HG02642 (cell line): ENCODE data around the gene CDH4.

Source experiments
- ATAC-seq: cut with Tn5 transposase; IDR thresholded peaks from one replicate; pipeline ENCODE4 v1.9.1; 2021; ENCODE audit warnings: mild to moderate bottlenecking; ENCODE audit not compliant: unreplicated experiment, poor library complexity

CDH4 gene

GRCh38 chr20:61761453-61762166, 509.5 kb downstream of the CDH4 start:
- ATAC-seq: no peak

GRCh38 chr20:61762167-61762710, 510.2 kb downstream of the CDH4 start:
- ATAC-seq: no peak

GRCh38 chr20:61762886-61763739, 511.1 kb downstream of the CDH4 start:
- no peak for ATAC-seq

- ATAC-seq: no peak
Measured at GRCh38 chr20:61763740-61764400, 511.8 kb downstream of the CDH4 start.

- ATAC-seq: no peak
Measured at GRCh38 chr20:61764471-61765025, 512.5 kb downstream of the CDH4 start.

- ATAC-seq: no peak
Measured at GRCh38 chr20:61765081-61765870, 513.2 kb downstream of the CDH4 start.

- no peak for ATAC-seq
Measured at GRCh38 chr20:61765871-61766654, 514.0 kb downstream of the CDH4 start.

- no peak for ATAC-seq
Measured at GRCh38 chr20:61766921-61767610, 515.0 kb downstream of the CDH4 start.

GRCh38 chr20:61767761-61768494, 515.9 kb downstream of the CDH4 start:
- no peak for ATAC-seq

GRCh38 chr20:61768571-61769285, 516.7 kb downstream of the CDH4 start:
- ATAC-seq: no peak

- ATAC-seq: no peak
Measured at GRCh38 chr20:61769286-61769832, 517.3 kb downstream of the CDH4 start.

GRCh38 chr20:61770113-61770585, 518.1 kb downstream of the CDH4 start:
- no peak for ATAC-seq

GRCh38 chr20:61771805-61772350, 519.8 kb downstream of the CDH4 start:
- no peak for ATAC-seq

- ATAC-seq: no peak
Measured at GRCh38 chr20:61772828-61773631, 521.0 kb downstream of the CDH4 start.

GRCh38 chr20:61773926-61774587, 522.0 kb downstream of the CDH4 start:
- no peak for ATAC-seq
